Mesothelial cell of epicardium (in vitro differentiated cells): ENCODE results near the gene ZNRF3. TPM values are rescaled to one million over a fixed set of nuclear protein-coding genes. Genes with fewer than 3 reads are reported as not detected.
"Not testable (repeated sequence)": the region's sequence is repeated elsewhere in the genome, so short reads cannot be mapped to it uniquely, and the experiment has no call there.

Experiments used
- DNase-seq, 2 experiments: peaks; one replicate each; pipeline ENCODE4 v3.0.0; 2021; ENCODE audit warnings: low spot score in 2 of 2; ENCODE audit not compliant: unreplicated experiment in 2 of 2
- H3K27ac Mint-ChIP-seq: 2 replicates; pipeline ENCODE4 v1.8.0; 2021; ENCODE audit warnings: mixed read lengths
- H3K27me3 Mint-ChIP-seq: 2 replicates; pipeline ENCODE4 v1.8.0; 2021; ENCODE audit warnings: low read depth, mixed read lengths
- H3K36me3 Mint-ChIP-seq: 2 replicates; pipeline ENCODE4 v1.8.0; 2021; ENCODE audit warnings: mixed read lengths
- H3K4me1 Mint-ChIP-seq: 2 replicates; pipeline ENCODE4 v1.8.0; 2021; ENCODE audit warnings: mixed read lengths
- H3K4me3 Mint-ChIP-seq: 2 replicates; pipeline ENCODE4 v1.8.0; 2021; ENCODE audit warnings: mild to moderate bottlenecking, moderate library complexity, mixed read lengths
- H3K9me3 Mint-ChIP-seq: 2 replicates; pipeline ENCODE4 v1.8.0; 2021; ENCODE audit warnings: mixed read lengths
- CTCF ChIP-seq: fragments of 200-600 bp; sonication (generic); IDR thresholded peaks from one replicate; pipeline ENCODE4 v1.5.0; 2021; ENCODE audit warnings: antibody characterized with exemption; ENCODE audit not compliant: unreplicated experiment
- total RNA-seq: library from RNA; stranded (reverse); gene quantifications from 3 replicates; pipeline ENCODE4 v1.2.1, GENCODE V29; 2021

ZNRF3 gene
- total RNA-seq, 1 donor from 2014 or later, result 37.3 TPM

DNA sequence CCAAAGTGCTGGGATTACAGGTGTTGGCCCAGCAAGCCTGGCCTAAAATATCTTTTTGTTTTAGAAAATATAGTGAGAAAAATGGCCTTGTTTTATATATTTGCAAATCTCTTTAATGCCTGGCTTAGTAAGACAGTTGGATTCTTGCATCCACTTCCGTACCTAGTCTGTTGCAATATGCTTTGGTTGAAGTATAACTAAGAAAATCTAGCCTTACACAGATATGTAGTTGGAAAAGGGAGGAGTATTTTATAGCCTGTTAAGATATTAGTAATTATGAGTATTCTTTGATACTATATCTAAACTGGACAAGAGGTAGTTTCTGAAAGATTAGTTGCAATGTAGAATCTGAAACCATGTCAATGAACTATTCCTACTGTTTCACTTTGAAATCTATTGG is 65.1 kb downstream of the ZNRF3 start:
- peaks cover 29% of the 10 kb centered on the region for H3K36me3 Mint-ChIP-seq

GRCh38 chr22:28948860-28949551 is 65.6 kb downstream of the ZNRF3 start:
- not testable (repeated sequence) for DNase-seq, H3K27me3 Mint-ChIP-seq, H3K4me3 Mint-ChIP-seq
- peaks cover 23% of the 10 kb centered on the region for H3K9me3 Mint-ChIP-seq
- H3K27ac Mint-ChIP-seq, result peak overlapping the region; percentile 64
- H3K36me3 Mint-ChIP-seq, result peaks cover 28% of the 10 kb centered on the region
- H3K4me1 Mint-ChIP-seq, result peaks cover 48% of the 10 kb centered on the region

More for the DNA sequence above, 65.1 kb downstream of the ZNRF3 start:
- DNase-seq, result no peak
- peak overlapping the region; percentile 80 for H3K27ac Mint-ChIP-seq
- H3K27me3 Mint-ChIP-seq, result no peaks in the 10 kb centered on the region
- no peak for TF ChIP-seq CTCF
- H3K4me3 Mint-ChIP-seq, result no peak overlapping the region
- H3K9me3 Mint-ChIP-seq, result peaks cover 23% of the 10 kb centered on the region
- H3K4me1 Mint-ChIP-seq, result peaks cover 47% of the 10 kb centered on the region

DNA sequence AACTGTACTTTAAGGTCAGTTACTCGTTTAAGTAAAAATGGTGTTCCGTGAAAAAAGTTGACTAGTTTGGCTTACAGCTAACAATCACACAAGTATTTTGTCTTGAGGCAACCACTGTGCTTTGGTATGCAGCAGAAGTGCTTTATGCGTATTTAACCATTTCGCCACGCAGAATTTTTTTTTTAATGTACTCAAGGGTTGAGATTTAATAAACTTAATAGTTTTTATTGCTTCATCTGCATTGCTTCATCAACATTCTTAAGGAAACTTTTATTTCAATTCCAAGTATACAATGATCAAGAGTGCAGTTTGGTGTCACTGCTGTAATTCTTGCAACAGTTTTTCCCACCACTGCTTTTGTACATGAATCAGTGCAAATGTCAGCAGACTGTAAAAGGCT is 66.4 kb downstream of the ZNRF3 start:
- Mint-ChIP-seq H3K4me1 (peaks cover 50% of the 10 kb centered on the region), H3K4me3 (no peak overlapping the region), H3K27me3 (no peaks in the 10 kb centered on the region), H3K36me3 (peaks cover 27% of the 10 kb centered on the region), H3K27ac (peak overlapping the region; percentile 64), H3K9me3 (peaks cover 23% of the 10 kb centered on the region)
- DNase-seq, result no peak
- TF ChIP-seq CTCF, result no peak

GRCh38 chr22:28950617-28951411 is 67.4 kb downstream of the ZNRF3 start:
- no peak for DNase-seq
- peaks cover 22% of the 10 kb centered on the region for H3K9me3 Mint-ChIP-seq
- H3K27ac Mint-ChIP-seq, result peak overlapping the region; percentile 94
- peak; percentile 32 for TF ChIP-seq CTCF
- no peaks in the 10 kb centered on the region for H3K27me3 Mint-ChIP-seq
- H3K4me3 Mint-ChIP-seq, result no peak overlapping the region
- H3K36me3 Mint-ChIP-seq, result peaks cover 21% of the 10 kb centered on the region
- H3K4me1 Mint-ChIP-seq, result peaks cover 50% of the 10 kb centered on the region

DNA sequence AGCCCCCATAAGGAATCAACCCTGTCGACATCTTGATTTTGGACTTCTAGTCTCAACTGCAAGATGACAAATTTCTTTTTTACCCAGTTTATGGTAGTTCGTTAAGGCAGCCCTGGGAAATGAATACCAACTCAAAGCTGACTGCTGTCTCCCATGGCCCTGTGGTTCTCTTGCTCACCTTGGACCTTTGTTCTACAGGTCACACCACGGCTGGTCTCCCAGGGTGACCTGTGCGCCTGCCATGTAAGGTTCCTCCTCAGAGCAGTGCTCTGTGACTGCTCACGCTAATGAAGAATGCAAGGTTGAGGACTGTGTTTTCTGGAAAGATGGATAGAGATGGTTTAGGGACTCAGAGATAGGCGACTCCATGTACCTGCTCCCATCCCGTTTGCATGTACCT is 68.2 kb downstream of the ZNRF3 start:
- H3K27ac Mint-ChIP-seq, result peak overlapping the region; percentile 94
- peaks cover 15% of the 10 kb centered on the region for H3K9me3 Mint-ChIP-seq

More for the DNA sequence above, 68.2 kb downstream of the ZNRF3 start:
- Mint-ChIP-seq H3K4me3 (no peak overlapping the region), H3K4me1 (peaks cover 52% of the 10 kb centered on the region), H3K36me3 (peaks cover 16% of the 10 kb centered on the region), H3K27me3 (no peaks in the 10 kb centered on the region)
- no peak for DNase-seq
- TF ChIP-seq CTCF, result no peak
